Gastrocnemius medialis (tissue), 4 donors: ENCODE data around the gene PDHA2. TPM values are rescaled to one million over a fixed set of nuclear protein-coding genes. Genes with fewer than 3 reads are reported as not detected.

ENCODE experiments used
- ATAC-seq, 2 donors: fragments of 150-250 bp; one replicate each; pipeline ENCODE4 v1.9.1; 2016
- DNase-seq, 2 donors: peaks; one replicate each; pipeline ENCODE4 v3.0.0-alpha.2; 2019
- H3K27ac ChIP-seq, 4 donors: fragments of 200-600 bp; sonication (generic); 1 replicate in 1 of 4; 2 replicates in 3 of 4; pipeline ENCODE4 v1.5.1; 2016 to 2018; ENCODE audit warnings: mild to moderate bottlenecking in 2 of 4, moderate library complexity in 1 of 4
- H3K27me3 ChIP-seq, 3 donors: fragments of 200-600 bp; sonication (generic) in 2 of 3; 1 replicate in 1 of 3; 2 replicates in 2 of 3; pipeline versions ENCODE4 v1.5.1 to v1.6.0; 2016 to 2019; ENCODE audit warnings: mild to moderate bottlenecking in 1 of 3, moderate library complexity in 1 of 3
- H3K36me3 ChIP-seq, 2 donors: fragments of 200-600 bp; sonication (generic) in 1 of 2; one replicate each; pipeline ENCODE4 v1.5.1; 2017 to 2018
- H3K4me1 ChIP-seq, 2 donors: fragments of 200-600 bp; sonication (generic) in 1 of 2; one replicate each; pipeline ENCODE4 v1.5.1; 2016 to 2017; ENCODE audit warnings: mild to moderate bottlenecking in 2 of 2
- H3K4me3 ChIP-seq, 4 donors: fragments of 200-600 bp; sonication (generic) in 3 of 4; 1 replicate in 1 of 4; 2 replicates in 3 of 4; pipeline ENCODE4 v1.5.1; 2016 to 2019; ENCODE audit warnings: mild to moderate bottlenecking in 2 of 4
- H3K9me3 ChIP-seq, 3 donors: fragments of 200-600 bp; sonication (generic) in 2 of 3; 1 replicate in 1 of 3; 2 replicates in 2 of 3; pipeline ENCODE4 v1.5.1; 2016 to 2019
- CTCF ChIP-seq, 5 experiments: fragments of 450-650 bp in 3 of 5; fragments of 200-600 bp in 2 of 5; sonication (generic) in 2 of 5; IDR thresholded peaks in 4 of 5; conservative IDR thresholded peaks in 1 of 5; 1 replicate in 4 of 5; 2 replicates in 1 of 5; pipeline ENCODE4 v1.5.1; 2016 to 2019; ENCODE audit warnings: antibody characterized with exemption in 5 of 5, mild to moderate bottlenecking in 3 of 5, moderate library complexity in 3 of 5
- POLR2A ChIP-seq, 2 donors: fragments of 450-650 bp; IDR thresholded peaks; one replicate each; pipeline ENCODE4 v1.6.1; 2017; ENCODE audit warnings: antibody characterized with exemption in 2 of 2, mild to moderate bottlenecking in 2 of 2, moderate library complexity in 2 of 2
- in situ Hi-C, 4 donors: fragments of 200-750 bp; cut with MboI; loops; one replicate each; pipeline versions ENCODE4 v1.15.0 to v1.8.0; 2017; ENCODE audit warnings: low sequenced_read_pairs in 4 of 4
- intact Hi-C: fragments of 100-400 bp; cut with DNase I; formaldehyde crosslinking; loops from one replicate; pipeline ENCODE4 v1.15.1; 2023; ENCODE audit warnings: low total_unique reads
- total RNA-seq, 4 donors: library from RNA; depleted of rRNA; stranded (reverse); fragments of >200 nt; gene quantifications; one replicate each; pipeline versions ENCODE4 v1.1.0 to v1.2.3, GENCODE V29; 2016

Gene PDHA2
- not detected for total RNA-seq

GRCh38 chr4:95839891-95840290 lies at the start of gene PDHA2:
TSS of gene PDHA2 (plus strand) at chr4:95840093. CDS start at chr4:95840151, 58 bp downstream.
- no peak for DNase-seq

GRCh38 chr4:95798003-95798402 lies 41.9 kb upstream of the PDHA2 start:
- in situ Hi-C loops, result no loop called here
- no peaks in the 10 kb centered on the region for H3K4me1 ChIP-seq
- no peak overlapping the region for H3K4me3 ChIP-seq
- H3K9me3 ChIP-seq, result no peaks in the 10 kb centered on the region
- no peak for TF ChIP-seq POLR2A (IDR thresholded peaks at IDR 0.05)
- no peak for TF ChIP-seq CTCF (IDR thresholded peaks at IDR 0.05 in 4 of 5, conservative IDR thresholded peaks at IDR 0.05 in 1 of 5)
- ATAC-seq, result no peak
- no peaks in the 10 kb centered on the region for H3K36me3 ChIP-seq
- no peak for DNase-seq
- H3K27ac ChIP-seq, result no peak overlapping the region
- intact Hi-C loops, result no loop called here
- H3K27me3 ChIP-seq, result no peaks in the 10 kb centered on the region

More at GRCh38 chr4:95839891-95840290, at the start of gene PDHA2:
- TF ChIP-seq POLR2A (IDR thresholded peaks at IDR 0.05) (no peak), CTCF (IDR thresholded peaks at IDR 0.05 in 4 of 5, conservative IDR thresholded peaks at IDR 0.05 in 1 of 5) (no peak)
- intact Hi-C loops (no loop called here), in situ Hi-C loops (no loop called here)
- Histone ChIP-seq H3K27me3 (no peaks in the 10 kb centered on the region), H3K9me3 (no peaks in the 10 kb centered on the region), H3K27ac (no peak within 1 kb of the TSS), H3K4me3 (no peak within 1 kb of the TSS), H3K4me1 (no peaks in the 10 kb centered on the region), H3K36me3 (no peaks in the 10 kb centered on the region)
- ATAC-seq, result no peak

- no peak overlapping the region for H3K27ac ChIP-seq
- no peak overlapping the region for H3K4me3 ChIP-seq
- H3K36me3 ChIP-seq, result no peaks in the 10 kb centered on the region
- in situ Hi-C loops, result no loop called here
- ATAC-seq (no peak), DNase-seq (no peak)
- H3K9me3 ChIP-seq, result no peaks in the 10 kb centered on the region
- intact Hi-C loops, result no loop called here
- H3K27me3 ChIP-seq, result no peaks in the 10 kb centered on the region
- no peak for TF ChIP-seq CTCF (IDR thresholded peaks at IDR 0.05 in 4 of 5, conservative IDR thresholded peaks at IDR 0.05 in 1 of 5)
- TF ChIP-seq POLR2A (IDR thresholded peaks at IDR 0.05), result no peak
- no peaks in the 10 kb centered on the region for H3K4me1 ChIP-seq
These were observed 41.2 kb upstream of the PDHA2 start for GRCh38 chr4:95798727-95799126.

GRCh38 chr4:95821867-95822266 lies 18.0 kb upstream of the PDHA2 start:
- H3K4me1 ChIP-seq, result no peaks in the 10 kb centered on the region
- H3K27me3 ChIP-seq, result no peaks in the 10 kb centered on the region
- no peak for TF ChIP-seq POLR2A (IDR thresholded peaks at IDR 0.05)
- no peak for TF ChIP-seq CTCF (IDR thresholded peaks at IDR 0.05 in 4 of 5, conservative IDR thresholded peaks at IDR 0.05 in 1 of 5)
- no peak overlapping the region for H3K4me3 ChIP-seq
- H3K9me3 ChIP-seq, result no peaks in the 10 kb centered on the region
- no peak for ATAC-seq
- no peak overlapping the region for H3K27ac ChIP-seq
- in situ Hi-C loops, result no loop called here
- DNase-seq, result no peak
- intact Hi-C loops, result no loop called here
- H3K36me3 ChIP-seq, result no peaks in the 10 kb centered on the region

- Histone ChIP-seq H3K36me3 (no peaks in the 10 kb centered on the region), H3K27ac (no peak overlapping the region), H3K9me3 (no peaks in the 10 kb centered on the region), H3K4me1 (no peaks in the 10 kb centered on the region), H3K27me3 (no peaks in the 10 kb centered on the region), H3K4me3 (no peak overlapping the region)
- ATAC-seq, result no peak
- in situ Hi-C loops (no loop called here), intact Hi-C loops (no loop called here)
- TF ChIP-seq CTCF (IDR thresholded peaks at IDR 0.05 in 4 of 5, conservative IDR thresholded peaks at IDR 0.05 in 1 of 5) (no peak), POLR2A (IDR thresholded peaks at IDR 0.05) (no peak)
- no peak for DNase-seq
These were observed 14.3 kb upstream of the PDHA2 start for GRCh38 chr4:95825546-95825945.
